ENCODE data around the gene LARP4B.
"Not testable (repeated sequence)": the region's sequence is repeated elsewhere in the genome, so short reads cannot be mapped to it uniquely, and the experiment has no call there.

The LARP4B gene

DNA sequence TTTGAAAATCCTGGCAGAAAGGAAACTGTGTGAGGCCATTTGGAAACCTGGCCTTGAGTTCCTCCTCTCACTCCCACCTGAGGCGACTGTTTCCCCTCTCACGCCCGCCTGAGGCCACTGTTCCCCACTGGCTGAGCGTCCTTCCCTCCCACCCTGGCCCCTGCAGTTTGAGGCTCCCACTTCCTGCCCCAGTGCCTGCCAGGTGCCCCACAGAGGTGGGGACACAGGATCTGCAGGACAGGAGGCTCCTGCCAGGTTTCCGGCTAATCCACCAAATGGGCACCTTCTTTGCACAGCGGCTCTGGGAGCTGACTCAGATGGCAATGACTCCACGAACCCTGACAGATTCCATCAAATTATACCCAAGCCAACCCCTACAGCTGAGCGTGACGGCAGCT, 24.3 kb upstream of the LARP4B start:
- DNase-seq, result peak; percentile 17 to 75

DNA sequence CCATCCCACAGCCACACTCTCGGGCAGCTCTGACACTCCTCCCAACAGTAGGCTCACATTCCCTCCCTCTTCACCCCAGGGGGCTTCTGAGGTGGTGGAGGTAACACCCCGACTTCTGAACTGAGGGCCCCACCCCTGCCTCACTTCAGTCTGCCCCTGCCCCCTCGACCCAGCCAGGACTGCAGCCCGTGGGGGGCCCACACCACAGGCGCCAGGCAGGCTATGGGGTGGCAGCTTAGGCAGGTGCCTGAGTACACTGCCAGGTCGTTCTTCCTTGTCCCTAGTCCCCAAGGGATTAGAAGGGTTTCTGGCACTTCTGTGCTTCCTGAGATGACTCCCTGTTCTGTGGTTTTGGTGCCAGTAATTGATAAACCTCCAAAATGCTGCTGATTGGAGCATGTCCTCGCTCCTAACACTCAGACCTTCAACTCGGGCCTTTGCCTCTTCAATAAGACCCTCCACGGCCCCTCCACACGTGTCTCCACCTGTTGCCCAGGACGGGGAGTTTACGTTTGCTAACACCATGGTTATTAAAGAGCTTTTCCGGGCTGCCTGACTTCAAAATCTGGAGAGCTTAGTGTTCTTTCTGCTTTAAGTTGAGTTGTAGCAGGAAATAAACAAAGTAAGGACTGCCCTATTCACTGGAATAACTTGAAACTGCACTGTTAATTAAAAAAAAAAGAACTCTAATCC, 23.8 kb upstream of the LARP4B start:
- DNase-seq, result no peak

DNA sequence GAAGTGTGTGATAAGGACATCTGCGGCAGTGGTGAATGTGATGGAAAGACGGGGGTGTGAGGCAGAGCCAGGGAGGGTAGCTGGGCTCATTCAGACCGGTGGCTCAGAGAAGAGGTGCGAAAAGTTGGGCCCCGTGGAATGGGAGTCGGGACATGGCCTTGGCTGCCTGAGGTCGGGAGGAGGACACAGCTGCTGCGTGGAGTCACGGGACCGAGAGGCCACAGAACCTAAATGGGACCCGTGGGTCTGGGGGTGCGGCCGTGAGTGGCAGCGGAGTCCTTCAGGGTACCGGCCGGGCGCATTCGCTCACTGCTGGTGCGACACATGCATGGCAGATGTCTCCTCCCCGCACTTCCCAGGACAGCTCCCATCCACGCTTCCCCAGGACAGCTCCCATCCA, 22.9 kb upstream of the LARP4B start:
- DNase-seq, result no peak

DNA sequence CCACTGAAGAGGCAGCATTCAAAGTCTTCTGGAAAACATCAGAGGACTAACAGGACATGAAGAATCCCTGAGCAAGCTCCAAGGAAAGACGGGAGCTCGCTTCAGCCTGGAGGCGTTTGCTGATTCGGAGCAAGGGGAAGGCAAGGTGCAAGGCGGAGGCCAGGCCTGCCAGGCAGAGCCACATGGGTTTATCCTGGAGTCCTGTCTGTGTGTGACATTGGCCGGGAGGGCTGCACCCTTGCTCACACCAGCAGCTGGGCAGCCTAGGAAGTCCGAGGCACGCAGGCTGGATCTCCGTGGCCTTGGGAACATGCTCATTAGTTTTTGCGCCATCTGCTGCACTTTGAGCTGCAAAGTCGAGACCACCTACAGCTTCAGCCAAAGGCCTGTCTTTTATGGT, 22.3 kb upstream of the LARP4B start:
- no peak for DNase-seq

DNA sequence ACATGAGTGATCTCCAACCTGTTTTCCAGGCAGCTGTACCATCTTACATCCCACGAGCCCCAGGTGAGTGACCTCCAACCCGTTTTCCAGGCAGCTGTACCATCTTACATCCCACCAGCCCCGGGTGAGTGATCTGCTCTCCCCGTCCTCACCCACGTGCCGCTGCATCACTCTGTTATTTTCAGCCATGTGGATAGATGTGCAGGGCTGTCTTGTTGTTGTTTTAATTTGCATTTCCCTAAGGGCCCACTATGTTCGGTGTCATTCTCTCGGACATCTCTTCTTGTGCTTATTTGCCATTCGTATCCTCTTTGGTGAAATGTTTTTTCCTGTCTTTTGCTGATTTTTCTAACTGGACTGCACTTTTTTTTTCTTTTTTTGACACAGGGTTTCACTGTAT, 17.9 kb upstream of the LARP4B start:
- DNase-seq, result no peak

DNA sequence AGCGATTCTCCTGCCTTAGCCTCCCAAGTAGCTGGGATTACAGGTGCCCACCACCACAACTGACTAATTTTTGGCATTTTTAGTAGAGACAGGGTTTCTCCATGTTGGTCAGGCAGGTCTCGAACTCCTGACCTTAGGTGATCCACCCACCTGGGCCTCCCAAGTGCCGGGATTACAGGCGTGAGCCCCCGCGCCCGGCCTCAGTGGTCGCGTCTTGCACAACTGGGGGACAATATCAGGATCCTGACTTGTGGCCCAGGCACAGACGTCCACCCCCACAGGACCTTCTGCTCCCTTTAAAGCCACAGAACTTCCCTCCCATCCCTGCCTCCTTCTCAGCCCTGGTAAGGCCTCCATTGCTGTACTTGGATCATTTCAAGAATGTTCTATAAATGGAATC, 16.8 kb upstream of the LARP4B start:
- no peak for DNase-seq

DNA sequence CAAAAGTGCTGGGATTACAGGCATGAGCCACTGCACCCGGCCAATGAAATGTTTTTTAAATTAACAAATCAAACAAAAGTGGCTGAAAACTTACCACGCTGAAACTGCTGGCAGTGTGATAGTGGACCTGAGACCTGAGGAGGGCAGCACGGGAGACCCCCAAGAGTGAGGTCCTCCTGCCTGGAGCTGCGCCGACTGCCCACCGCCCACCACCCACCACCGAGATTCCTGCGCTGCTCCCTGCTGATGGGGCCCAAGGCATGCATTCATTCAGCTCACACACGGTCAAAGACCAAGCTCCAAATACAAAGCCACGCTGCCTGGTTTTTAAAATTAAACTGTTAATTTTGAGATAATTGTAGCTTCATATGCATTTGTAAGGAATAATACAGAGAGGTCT, 16.4 kb upstream of the LARP4B start:
- DNase-seq, result no peak

DNA sequence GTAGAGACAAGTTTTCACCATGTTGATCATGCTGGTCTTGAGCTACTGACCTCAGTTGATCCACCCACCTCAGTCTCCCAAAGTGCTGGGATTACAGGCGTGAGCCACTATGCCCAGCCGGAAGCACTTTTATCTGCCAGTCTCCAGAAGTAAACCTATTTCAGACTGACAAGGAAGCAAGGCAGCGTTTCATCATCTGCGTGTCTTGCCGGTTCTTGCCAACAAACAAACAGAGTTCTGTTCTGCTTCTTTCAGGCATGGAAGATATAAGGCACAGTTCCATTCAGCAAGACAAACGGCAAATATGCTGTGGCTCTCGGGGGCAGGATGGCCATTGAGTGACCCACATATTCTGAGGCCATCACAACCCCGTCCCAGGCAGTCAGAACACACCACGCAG, 15.5 kb upstream of the LARP4B start:
- DNase-seq, result no peak

DNA sequence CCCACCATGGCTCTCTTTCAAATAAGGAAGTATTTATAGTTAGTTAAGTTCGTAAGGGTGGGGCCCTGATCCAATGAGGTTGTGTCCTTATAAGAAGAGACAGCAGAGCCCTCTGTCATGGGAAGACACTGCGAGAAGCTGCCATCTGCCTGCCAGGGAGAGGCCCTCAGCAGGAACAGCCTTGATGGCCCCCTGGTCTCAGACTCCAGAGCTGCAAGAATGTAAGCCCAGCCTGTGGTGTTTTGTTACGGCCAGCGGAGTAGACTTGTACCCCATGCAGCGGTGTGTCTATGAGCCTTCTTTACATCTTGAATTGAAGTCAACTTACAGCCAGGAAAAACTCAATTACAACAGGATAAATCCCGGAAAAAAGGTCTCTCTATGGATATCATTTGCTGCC, 14.3 kb upstream of the LARP4B start:
- no peak for DNase-seq

DNA sequence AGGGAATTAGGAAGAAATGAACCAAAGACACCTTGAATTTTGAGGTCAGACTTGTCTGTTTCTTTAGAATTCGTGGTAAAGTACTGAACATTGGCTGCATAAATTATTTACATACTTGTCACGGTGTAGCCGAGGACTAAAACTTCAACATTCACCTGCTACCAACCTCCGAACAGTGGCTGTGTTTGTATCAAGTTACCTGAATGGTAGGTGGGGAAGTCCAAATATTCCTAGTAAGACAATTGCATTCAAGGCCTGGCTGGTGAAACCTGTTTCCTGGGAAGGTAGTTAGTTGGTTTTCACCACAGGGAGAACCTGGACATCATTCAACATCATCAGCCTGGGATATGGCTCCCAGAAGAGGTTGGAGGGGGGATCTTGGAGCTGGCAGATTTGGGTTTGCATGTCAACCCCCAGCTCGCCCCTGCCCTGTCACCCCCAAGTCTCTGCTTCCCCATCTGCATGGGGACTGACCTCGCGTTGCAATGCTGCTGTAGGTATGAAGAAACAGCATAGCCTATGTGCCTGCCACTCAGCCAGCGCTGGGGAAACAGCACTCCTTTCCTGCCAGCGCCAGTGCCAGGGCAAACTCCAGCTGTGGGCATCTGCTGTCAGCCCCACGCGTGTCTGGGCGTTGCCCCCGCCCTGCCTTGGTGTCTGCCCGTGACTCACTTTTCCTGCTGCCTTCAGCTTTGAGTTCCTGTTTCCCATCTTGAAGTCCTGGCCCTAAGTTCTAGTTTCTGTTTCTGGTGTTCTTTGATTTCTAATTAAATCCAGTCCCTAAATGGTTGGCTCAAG, 12.7 kb upstream of the LARP4B start:
- no peak for DNase-seq

DNA sequence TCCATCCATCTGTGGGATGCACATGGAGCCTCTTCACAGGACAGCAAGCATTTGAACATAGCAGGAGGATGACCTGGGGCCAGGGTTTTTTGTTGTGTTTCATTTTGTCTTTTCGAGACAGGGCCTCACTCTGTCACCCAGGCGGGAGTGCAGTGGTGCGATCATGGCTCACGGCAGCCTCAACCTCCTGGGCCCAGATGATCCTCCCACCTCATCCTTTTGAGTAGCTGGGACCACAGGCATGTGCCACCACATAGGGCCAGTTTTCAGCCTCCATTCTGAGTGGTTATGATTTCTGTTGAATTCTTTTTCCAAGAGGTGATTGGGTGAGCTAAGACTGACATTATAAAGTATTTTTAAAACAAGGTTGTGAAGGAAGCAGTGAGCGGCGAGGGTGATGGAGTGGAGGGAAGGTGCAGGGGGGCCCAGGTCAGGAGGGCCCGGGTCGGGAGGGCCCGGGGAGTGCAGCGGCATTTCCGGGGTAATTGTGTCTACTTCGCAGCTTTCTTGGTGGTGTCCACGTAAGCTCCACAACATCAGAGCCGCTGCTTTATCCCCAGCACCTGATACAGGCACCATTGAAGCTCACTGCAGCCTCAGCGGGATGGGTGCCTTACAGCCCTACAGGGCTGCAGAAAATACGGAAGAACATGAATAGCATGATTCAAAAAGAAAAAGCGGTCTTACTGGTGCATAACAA, 12.0 kb upstream of the LARP4B start:
- DNase-seq, result no peak

DNA sequence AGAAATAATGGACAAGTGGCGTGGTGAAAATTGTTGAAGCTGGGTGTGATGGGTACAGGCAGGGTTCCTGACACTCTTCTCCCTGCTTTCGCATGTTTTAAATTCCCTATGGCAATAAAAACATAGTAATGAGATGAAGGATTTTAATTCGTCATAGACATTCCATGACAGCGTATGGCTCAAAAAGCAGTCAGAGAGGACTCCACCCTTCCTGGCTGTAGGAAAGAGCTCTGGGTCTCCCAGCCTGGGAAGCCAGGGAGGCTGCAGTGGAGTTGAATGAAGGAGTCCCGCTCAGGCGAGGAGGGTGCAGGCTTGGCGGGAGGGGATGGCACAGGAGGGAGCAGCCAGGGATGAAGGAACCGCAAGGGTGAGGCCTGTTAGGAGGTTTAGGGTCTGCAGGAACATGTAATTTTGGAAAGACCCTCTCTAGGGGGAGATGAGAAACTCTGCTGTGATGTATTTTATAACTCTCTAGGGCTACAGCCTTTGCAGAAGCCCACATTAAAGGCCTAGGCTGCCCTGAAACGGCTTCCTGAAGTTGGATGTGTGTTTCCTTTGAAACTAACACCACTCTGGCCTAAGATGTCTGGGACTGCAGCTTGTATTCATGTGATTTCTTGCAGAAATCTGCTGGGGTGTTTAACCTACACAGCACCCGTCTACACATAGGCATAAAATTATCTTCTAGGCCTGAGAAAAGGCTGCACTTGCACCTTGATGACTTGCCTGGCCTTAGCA, 7.6 kb upstream of the LARP4B start:
- no peak for DNase-seq

DNA sequence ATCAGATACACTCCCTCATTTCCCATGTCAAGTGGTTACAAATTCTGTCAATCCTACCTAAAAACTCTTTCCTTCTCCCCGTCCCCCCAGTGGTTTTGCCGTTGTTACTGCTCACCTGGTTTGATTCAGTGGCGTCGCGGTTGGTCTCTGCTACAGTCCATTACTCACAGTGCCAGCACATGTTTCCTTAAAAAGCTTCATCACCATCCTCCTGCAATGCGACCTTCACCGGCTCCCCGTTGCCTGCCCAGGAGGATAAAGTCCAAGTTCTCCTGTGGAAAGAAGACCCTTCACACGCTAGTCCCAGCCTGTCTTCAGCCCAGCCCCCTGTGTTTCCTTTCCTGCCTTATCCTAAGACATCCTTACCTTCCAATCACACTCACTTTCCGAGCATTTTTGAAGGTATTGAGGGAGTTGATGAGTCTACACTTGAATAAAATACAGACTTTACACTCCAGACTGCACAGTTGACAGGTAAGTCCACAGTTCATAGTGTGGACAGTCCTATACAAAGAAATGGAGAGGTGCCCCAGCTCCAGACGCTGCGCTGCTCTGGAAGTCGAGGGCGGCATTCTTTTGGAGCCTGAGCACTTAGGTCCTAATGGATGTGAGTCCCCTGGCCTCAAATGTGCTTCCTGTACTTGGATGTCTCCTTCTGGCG, 3.4 kb upstream of the LARP4B start:
- no peak for DNase-seq

DNA sequence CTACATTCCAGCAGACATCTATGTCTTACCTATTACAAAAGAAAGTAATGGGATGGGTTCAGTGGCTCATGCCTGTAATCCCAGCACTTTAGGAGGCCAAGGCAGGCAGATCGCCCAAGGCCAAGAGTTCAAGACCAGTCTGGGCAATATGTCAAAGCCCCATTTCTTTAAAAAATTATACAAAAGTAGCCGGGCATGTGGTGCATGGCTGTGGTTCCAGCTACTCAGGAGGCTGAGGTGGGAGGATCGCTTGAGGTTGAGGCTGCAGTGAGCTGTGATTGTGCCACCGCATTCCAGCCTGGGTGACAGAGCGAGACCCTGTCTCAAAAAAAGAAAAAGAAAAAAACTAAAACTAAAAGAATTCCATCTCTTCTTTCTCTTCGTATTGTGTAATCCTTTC, 2.7 kb upstream of the LARP4B start:
- not testable (repeated sequence) for DNase-seq

DNA sequence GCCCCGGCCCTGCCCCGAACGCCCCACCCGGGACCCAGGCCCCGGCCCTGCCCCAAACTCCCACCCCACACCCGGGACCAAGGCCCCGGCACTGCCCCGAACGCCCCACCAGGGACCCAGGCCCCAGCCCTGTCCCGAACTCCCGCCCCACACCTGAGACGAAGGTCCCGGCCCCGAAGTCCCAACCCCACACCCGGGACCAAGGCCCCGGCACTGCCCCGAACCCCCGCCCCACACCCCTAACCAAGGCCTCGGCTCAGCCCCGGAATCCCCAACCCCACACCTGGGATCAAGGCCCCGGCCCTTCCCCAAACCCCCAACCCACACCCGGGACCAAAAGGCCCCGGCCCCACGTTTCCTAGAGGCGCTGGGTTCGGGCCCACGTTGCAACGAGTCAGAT, 1.1 kb upstream of the LARP4B start:
- DNase-seq, result no peak

DNA sequence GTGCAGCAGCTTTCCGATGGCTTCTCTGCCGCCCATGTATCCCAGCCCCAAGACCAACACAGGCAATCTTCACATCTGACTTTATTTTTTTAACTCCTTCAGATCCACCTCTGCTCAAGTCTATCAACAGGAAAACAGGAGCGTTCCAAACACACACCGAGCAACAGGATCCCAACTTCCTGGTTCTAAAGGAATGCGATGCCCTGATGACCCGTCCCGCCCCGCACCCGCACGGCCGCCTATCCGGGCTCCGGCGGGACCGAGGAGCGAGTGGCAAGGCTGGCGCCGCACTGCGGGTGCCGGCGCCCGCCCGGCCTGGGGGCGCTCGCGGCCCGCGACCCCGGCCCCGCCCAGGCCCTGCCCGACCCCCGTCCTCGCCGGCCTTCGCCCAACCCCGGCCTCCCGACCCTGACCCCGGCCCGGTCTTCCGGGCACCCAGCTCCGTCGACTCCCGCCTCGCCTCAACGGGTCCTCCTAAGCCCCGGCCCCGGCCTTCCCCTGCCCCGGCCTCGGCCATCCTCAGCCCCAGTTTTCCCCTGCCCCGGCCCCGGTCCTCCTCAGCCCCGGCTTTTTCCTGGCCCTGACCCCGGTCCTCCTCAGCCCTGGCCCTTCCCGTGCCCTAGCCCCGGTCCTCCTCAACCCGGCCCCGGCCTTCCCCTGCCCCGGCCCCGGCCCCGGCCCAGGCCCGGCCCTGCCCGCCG, 730 bp downstream of the LARP4B start:
- no peak for DNase-seq

DNA sequence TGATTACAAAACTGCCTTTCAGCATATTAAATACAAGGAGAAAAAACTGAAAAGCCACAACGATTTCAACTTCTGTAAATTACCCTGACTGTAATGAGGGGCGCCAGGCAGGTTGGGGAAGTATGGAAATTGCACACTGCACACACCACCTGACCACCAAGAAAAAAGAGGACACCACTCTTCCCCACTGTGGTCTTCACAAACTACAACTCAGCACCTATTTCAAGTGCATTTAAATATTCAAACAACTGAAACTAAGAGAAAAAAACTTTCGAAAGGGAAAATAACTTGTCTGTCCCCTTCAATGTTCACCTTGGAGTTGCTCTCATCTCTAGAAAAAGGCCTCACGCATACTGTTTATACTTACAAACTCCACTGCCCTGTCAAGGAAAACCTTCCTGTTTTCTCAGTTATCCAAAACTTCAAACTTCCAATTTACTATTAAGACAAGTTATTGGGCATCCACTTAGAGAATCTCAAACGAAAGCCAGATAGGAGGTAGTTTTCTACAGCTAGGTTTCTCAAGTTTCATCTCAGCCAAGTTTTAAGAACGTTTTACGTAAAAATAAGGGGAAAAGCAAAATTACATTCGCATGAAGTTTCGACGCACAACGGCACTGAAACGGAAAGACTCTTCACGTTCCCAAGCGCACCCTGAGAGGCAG, 1.4 kb downstream of the LARP4B start:
- DNase-seq, result no peak

DNA sequence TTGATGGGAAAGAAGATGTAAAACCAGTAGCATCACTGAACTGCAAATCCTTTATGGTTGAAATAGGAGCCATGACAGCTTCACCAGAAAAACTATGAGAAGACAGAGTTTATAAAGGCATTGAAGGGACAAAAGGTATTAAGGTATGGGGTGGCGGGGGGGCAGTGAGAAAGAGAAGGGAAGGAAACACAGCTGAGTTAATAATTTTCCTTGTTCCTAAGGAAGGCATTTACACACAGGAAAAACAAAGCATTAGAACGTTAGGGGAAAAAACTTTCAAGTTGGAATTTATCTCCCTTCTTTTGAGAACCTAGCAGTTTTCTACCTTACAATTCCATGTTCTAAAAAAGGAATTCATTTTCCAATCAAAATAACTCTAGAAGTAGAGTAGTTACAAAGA, 4.4 kb downstream of the LARP4B start:
- no peak for DNase-seq

DNA sequence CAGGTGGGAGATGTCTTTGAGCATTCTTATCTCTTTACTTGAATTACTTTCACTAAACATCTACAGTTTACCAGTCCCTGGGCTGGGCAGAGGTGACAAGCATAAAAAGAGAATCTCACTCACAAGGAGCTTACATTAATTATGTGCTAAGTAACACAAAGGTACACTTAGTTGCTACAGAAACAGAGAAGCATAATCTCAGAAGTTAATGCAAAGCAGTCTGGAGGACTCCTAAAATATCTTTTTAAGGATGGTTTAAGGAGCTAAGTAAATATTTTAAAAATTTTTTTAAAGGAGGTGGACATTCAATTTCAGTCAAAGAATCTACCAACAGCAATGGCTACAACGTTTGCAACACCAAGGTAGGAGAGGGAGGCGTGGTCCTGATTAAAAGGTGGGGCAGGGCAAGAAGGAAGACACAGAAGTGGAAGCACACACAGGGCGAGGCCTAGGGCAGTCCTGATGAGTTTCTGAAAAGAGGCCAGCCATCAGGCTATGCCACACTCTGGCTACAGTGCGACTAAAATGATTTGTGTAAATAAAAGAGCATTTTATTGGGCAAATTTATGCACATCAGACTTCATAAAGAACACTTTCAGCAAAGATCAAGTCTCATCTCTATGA, 5.3 kb downstream of the LARP4B start:
- DNase-seq, result no peak

DNA sequence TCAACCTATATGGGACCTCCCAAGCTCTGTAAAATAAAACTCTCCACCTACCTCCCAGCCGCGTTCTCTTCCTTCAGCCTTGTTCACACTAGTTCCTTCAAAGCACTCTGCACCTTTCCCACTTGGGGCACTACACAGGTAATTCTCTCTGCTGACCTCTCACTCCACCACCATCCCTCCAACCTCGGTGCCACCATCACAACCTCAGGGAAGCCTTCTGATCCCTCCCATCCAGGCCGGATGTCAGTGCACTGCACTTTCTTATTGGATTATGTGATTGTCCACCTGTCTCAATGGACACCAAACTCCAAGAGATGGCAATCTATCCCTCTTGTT, 7.0 kb downstream of the LARP4B start:
- DNase-seq, result no peak

DNA sequence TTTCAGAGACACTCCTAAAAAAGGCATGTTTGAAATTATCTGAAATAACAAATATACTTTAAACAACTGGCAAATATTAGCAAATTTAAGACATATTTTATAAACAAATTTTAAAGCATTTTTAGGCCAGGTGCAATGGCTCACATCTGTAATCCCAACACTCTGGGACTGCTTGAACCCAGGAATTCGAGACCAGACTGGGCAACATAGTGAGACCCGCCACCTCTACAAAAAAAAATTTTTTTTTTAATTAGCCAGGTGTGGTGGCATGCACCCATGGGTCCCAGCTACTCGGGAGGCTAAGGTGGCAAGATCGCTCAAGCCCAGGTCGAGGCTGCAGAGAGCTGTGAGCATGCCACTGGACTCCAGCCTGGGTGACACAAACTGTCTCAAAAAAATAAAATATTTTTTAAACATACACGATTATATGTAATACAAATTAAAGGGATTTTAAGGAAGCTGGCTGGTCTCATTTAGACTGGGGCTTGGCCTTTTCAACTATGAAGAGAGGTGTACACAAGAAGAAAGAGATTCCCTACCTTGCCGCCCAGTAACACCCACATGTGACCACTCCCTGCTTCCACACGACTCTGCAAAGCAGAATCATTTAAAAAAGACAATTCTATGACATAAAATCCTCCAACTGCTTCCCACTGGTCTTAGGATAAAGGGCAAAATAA, 7.5 kb downstream of the LARP4B start:
- no peak for DNase-seq

All from cerebellar nuclear complex (tissue), 1 donor.